T-helper 2 cell treated with Interferon-gamma antibody and Interleukin-4, amounts not matched to agents 5 μg/mL and 100 μg/mL, for 36 hours (primary cell): ENCODE measurements around the gene ATXN1.
"Not testable (repeated sequence)": the region's sequence is repeated elsewhere in the genome, so short reads cannot be mapped to it uniquely, and the experiment has no call there.

Experiments used
- DNase-seq: peaks from one replicate; pipeline ENCODE4 v3.0.0; 2021; ENCODE audit warnings: low spot score
- H3K27ac Mint-ChIP-seq: one replicate; pipeline ENCODE4 v1.8.0; 2021; ENCODE audit warnings: mild to moderate bottlenecking, mixed read lengths
- H3K27me3 Mint-ChIP-seq: one replicate; pipeline ENCODE4 v1.8.0; 2021; ENCODE audit warnings: low read depth, mixed read lengths
- H3K36me3 Mint-ChIP-seq: one replicate; pipeline ENCODE4 v1.8.0; 2021; ENCODE audit warnings: low read depth, mixed read lengths
- H3K4me1 Mint-ChIP-seq: one replicate; pipeline ENCODE4 v1.8.0; 2021; ENCODE audit warnings: low read depth, mixed read lengths
- H3K4me3 Mint-ChIP-seq: one replicate; pipeline ENCODE4 v1.8.0; 2022; ENCODE audit warnings: mild to moderate bottlenecking, moderate library complexity, mixed read lengths
- H3K9me3 Mint-ChIP-seq: one replicate; pipeline ENCODE4 v1.8.0; 2021; ENCODE audit warnings: mixed read lengths

The ATXN1 gene

GRCh38 chr6:16466800-16467553, 294.3 kb downstream of the ATXN1 start:
- H3K27ac Mint-ChIP-seq: no peak overlapping the region
- peaks cover 37% of the 10 kb centered on the region for H3K4me1 Mint-ChIP-seq
- no peak overlapping the region for H3K4me3 Mint-ChIP-seq
- no peaks in the 10 kb centered on the region for H3K27me3 Mint-ChIP-seq
- H3K36me3 Mint-ChIP-seq: peaks cover 51% of the 10 kb centered on the region
- no peak for DNase-seq
- H3K9me3 Mint-ChIP-seq: peaks cover 24% of the 10 kb centered on the region

DNA sequence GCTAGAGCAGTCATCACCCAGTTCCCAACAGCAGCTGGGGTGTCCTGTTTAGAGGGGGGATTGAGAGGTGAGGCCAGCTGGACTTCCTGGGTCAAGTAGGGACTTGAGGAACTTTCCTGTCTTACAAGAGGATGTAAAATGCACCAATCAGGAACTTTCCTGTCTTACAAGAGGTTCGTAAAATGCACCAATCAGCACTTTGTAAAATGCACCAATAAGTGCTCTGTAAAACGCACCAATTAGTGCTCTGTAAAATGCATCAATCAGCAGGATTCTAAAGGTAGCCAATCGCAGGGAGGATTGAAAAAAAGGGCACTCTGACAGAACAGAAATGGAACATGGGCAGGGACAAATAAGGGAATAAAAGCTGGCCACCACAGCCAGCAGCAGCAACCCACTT, 297.2 kb downstream of the ATXN1 start:
- Mint-ChIP-seq H3K9me3 (peaks cover 29% of the 10 kb centered on the region), H3K36me3 (peaks cover 55% of the 10 kb centered on the region), H3K27ac (no peak overlapping the region), H3K4me3 (no peak overlapping the region), H3K27me3 (no peaks in the 10 kb centered on the region), H3K4me1 (peaks cover 14% of the 10 kb centered on the region)
- DNase-seq: no peak

GRCh38 chr6:16463246-16463645, 298.0 kb downstream of the ATXN1 start:
- H3K4me3 Mint-ChIP-seq, DNase-seq, H3K4me1 Mint-ChIP-seq, H3K27me3 Mint-ChIP-seq, H3K27ac Mint-ChIP-seq: not testable (repeated sequence)
- Mint-ChIP-seq H3K36me3 (peaks cover 51% of the 10 kb centered on the region), H3K9me3 (peaks cover 29% of the 10 kb centered on the region)

DNA sequence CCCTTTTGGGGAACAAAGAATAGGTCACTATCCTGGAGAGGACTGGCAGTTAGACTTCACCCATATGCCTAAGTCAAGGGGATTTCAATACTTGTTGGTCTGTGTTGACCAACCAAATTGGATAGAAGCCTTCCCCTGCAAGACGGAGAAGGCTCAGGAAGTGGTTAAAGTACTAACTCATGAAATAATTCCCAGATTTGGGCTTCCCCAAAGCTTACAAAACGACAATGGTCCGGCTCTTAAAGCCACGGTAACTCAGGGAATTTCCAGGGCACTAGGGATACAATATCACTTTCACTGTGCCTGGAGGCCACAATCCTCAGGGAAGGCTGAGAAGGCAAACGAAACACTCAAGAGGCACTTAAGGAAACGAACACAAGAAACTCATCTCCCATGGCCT, 299.8 kb downstream of the ATXN1 start:
- Mint-ChIP-seq H3K4me1 (peaks cover 6% of the 10 kb centered on the region), H3K27me3 (no peaks in the 10 kb centered on the region), H3K27ac (no peak overlapping the region), H3K4me3 (no peak overlapping the region), H3K36me3 (peaks cover 50% of the 10 kb centered on the region), H3K9me3 (peaks cover 29% of the 10 kb centered on the region)
- DNase-seq: no peak

DNA sequence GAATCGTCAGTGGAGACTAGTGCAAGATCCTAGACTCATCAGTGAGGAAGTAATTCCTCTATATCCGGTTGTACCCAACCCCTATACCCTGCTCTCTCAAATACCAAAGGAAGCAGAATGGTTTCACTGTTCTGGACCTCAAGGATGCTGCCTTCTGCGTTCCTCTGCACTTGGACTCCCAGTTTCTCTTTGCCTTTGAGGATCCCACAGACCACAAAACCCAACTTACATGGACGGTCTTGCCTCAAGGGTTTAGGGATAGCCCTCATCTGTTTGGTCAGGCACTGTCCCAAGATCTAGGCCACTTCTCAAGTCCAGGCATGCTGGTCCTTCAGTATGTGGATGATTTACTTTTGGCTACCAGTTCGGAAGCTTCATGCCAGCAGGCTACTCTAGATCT, 301.8 kb downstream of the ATXN1 start:
- DNase-seq, H3K27ac Mint-ChIP-seq, H3K4me3 Mint-ChIP-seq, H3K4me1 Mint-ChIP-seq, H3K27me3 Mint-ChIP-seq: not testable (repeated sequence)
- Mint-ChIP-seq H3K9me3 (peaks cover 29% of the 10 kb centered on the region), H3K36me3 (peaks cover 53% of the 10 kb centered on the region)

- peaks cover 3% of the 10 kb centered on the region for H3K9me3 Mint-ChIP-seq
- peaks cover 23% of the 10 kb centered on the region for H3K36me3 Mint-ChIP-seq
- H3K27ac Mint-ChIP-seq: no peak overlapping the region
- DNase-seq: no peak
- H3K4me1 Mint-ChIP-seq: peaks cover 23% of the 10 kb centered on the region
- no peaks in the 10 kb centered on the region for H3K27me3 Mint-ChIP-seq
- no peak overlapping the region for H3K4me3 Mint-ChIP-seq
These were observed 308.9 kb downstream of the ATXN1 start for GRCh38 chr6:16452348-16452747.

GRCh38 chr6:16450821-16451220, 310.4 kb downstream of the ATXN1 start:
- Mint-ChIP-seq H3K9me3 (peaks cover 3% of the 10 kb centered on the region), H3K27me3 (no peaks in the 10 kb centered on the region), H3K27ac (no peak overlapping the region), H3K36me3 (peaks cover 21% of the 10 kb centered on the region), H3K4me1 (peaks cover 30% of the 10 kb centered on the region), H3K4me3 (no peak overlapping the region)
- DNase-seq: no peak

- no peaks in the 10 kb centered on the region for H3K27me3 Mint-ChIP-seq
- H3K9me3 Mint-ChIP-seq: no peaks in the 10 kb centered on the region
- H3K4me3 Mint-ChIP-seq: no peak overlapping the region
- H3K36me3 Mint-ChIP-seq: peaks cover 17% of the 10 kb centered on the region
- no peak overlapping the region for H3K27ac Mint-ChIP-seq
- H3K4me1 Mint-ChIP-seq: peaks cover 30% of the 10 kb centered on the region
- DNase-seq: no peak
These were observed 311.0 kb downstream of the ATXN1 start for GRCh38 chr6:16450285-16450684.

GRCh38 chr6:16446273-16446672, 315.0 kb downstream of the ATXN1 start:
- peaks cover 26% of the 10 kb centered on the region for H3K36me3 Mint-ChIP-seq
- peaks cover 18% of the 10 kb centered on the region for H3K4me1 Mint-ChIP-seq
- H3K4me3 Mint-ChIP-seq: no peak overlapping the region
- H3K9me3 Mint-ChIP-seq: no peaks in the 10 kb centered on the region
- H3K27ac Mint-ChIP-seq: no peak overlapping the region
- H3K27me3 Mint-ChIP-seq: no peaks in the 10 kb centered on the region
- no peak for DNase-seq

DNA sequence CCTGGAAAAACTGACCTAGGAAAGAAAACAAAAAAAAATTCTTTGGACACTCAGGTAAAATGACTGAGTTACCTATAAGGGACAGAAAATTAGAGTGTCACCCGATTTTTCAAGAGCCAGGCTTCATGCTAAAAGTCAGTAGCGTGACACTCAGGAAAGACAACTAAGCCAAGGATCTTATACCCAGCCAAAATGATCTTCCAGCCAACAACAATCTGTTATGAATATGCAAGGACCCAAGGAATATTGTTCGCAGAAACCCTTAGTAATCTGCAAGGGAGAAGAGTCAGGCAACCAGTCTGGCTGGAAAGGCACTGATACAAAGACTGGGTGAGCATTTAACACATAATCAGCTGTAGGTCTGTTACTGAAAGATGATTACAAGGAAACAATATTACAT, 319.2 kb downstream of the ATXN1 start:
- no peaks in the 10 kb centered on the region for H3K27me3 Mint-ChIP-seq
- peaks cover 42% of the 10 kb centered on the region for H3K4me1 Mint-ChIP-seq
- no peak for DNase-seq
- H3K9me3 Mint-ChIP-seq: no peaks in the 10 kb centered on the region
- H3K4me3 Mint-ChIP-seq: no peak overlapping the region
- peak overlapping the region; percentile 0 for H3K27ac Mint-ChIP-seq
- peaks cover 32% of the 10 kb centered on the region for H3K36me3 Mint-ChIP-seq

- H3K9me3 Mint-ChIP-seq: no peaks in the 10 kb centered on the region
- no peak overlapping the region for H3K27ac Mint-ChIP-seq
- DNase-seq: no peak
- peaks cover 45% of the 10 kb centered on the region for H3K4me1 Mint-ChIP-seq
- H3K27me3 Mint-ChIP-seq: no peaks in the 10 kb centered on the region
- H3K36me3 Mint-ChIP-seq: peaks cover 38% of the 10 kb centered on the region
- H3K4me3 Mint-ChIP-seq: no peak overlapping the region
These were observed 320.0 kb downstream of the ATXN1 start for GRCh38 chr6:16441262-16441661.

GRCh38 chr6:16440636-16441212, 320.5 kb downstream of the ATXN1 start:
- Mint-ChIP-seq H3K4me3 (no peak overlapping the region), H3K27me3 (no peaks in the 10 kb centered on the region), H3K27ac (no peak overlapping the region), H3K9me3 (no peaks in the 10 kb centered on the region), H3K36me3 (peaks cover 36% of the 10 kb centered on the region), H3K4me1 (peaks cover 44% of the 10 kb centered on the region)
- DNase-seq: no peak

- Mint-ChIP-seq H3K27ac (no peak overlapping the region), H3K4me3 (no peak overlapping the region), H3K9me3 (no peaks in the 10 kb centered on the region), H3K36me3 (peaks cover 39% of the 10 kb centered on the region), H3K4me1 (peaks cover 57% of the 10 kb centered on the region), H3K27me3 (no peaks in the 10 kb centered on the region)
- DNase-seq: no peak
These were observed 322.3 kb downstream of the ATXN1 start for GRCh38 chr6:16438718-16439591.

GRCh38 chr6:16437984-16438383, 323.3 kb downstream of the ATXN1 start:
- Mint-ChIP-seq H3K36me3 (peaks cover 36% of the 10 kb centered on the region), H3K9me3 (no peaks in the 10 kb centered on the region), H3K27ac (peak overlapping the region; percentile 58), H3K4me3 (peak overlapping the region; percentile 63), H3K4me1 (peaks cover 58% of the 10 kb centered on the region), H3K27me3 (no peaks in the 10 kb centered on the region)
- DNase-seq: no peak
